Gastroesophageal sphincter (tissue), 4 donors: ENCODE measurements around the gene B9D2. TPM values are rescaled to one million over a fixed set of nuclear protein-coding genes. Genes with fewer than 3 reads are reported as not detected.
"Not testable (repeated sequence)": the region's sequence is repeated elsewhere in the genome, so short reads cannot be mapped to it uniquely, and the experiment has no call there.

Source experiments
- ATAC-seq: fragments of 150-250 bp; one replicate; pipeline ENCODE4 v1.9.1; 2016; ENCODE audit warnings: mild to moderate bottlenecking, moderate library complexity
- H3K27ac ChIP-seq, 4 donors: fragments of 200-600 bp; sonication (generic) in 3 of 4; 1 replicate in 3 of 4; 2 replicates in 1 of 4; pipeline ENCODE4 v1.5.1; 2016 to 2019
- H3K27me3 ChIP-seq: fragments of 200-600 bp; sonication (generic); one replicate; pipeline ENCODE4 v1.5.1; 2019
- H3K36me3 ChIP-seq, 2 donors: fragments of 200-600 bp; sonication (generic); one replicate each; pipeline ENCODE4 v1.5.1; 2019; ENCODE audit warnings: control low read depth in 1 of 2
- H3K4me1 ChIP-seq, 3 donors: fragments of 200-600 bp; sonication (generic); 1 replicate in 2 of 3; 2 replicates in 1 of 3; pipeline ENCODE4 v1.5.1; 2016 to 2019; ENCODE audit warnings: control low read depth in 2 of 3
- H3K4me3 ChIP-seq, 2 donors: fragments of 200-600 bp; sonication (generic); one replicate each; pipeline ENCODE4 v1.5.1; 2019; ENCODE audit warnings: mild to moderate bottlenecking in 1 of 2, moderate library complexity in 1 of 2
- H3K9me3 ChIP-seq, 3 donors: fragments of 200-600 bp; sonication (generic); one replicate each; pipeline ENCODE4 v1.5.1; 2017 to 2019; ENCODE audit warnings: control low read depth in 2 of 3
- EP300 ChIP-seq: sonication (generic); formaldehyde crosslinking; IDR thresholded peaks from one replicate; pipeline ENCODE4 v1.6.1; 2017; ENCODE audit warnings: antibody characterized with exemption, mild to moderate bottlenecking
- POLR2A ChIP-seq, 2 donors: fragments of 450-650 bp; IDR thresholded peaks; one replicate each; pipeline ENCODE4 v1.6.1; 2017; ENCODE audit warnings: antibody characterized with exemption in 2 of 2, mild to moderate bottlenecking in 2 of 2, moderate library complexity in 1 of 2
- POLR2AphosphoS5 ChIP-seq: sonication (generic); formaldehyde crosslinking; IDR thresholded peaks from one replicate; pipeline ENCODE4 v1.6.1; 2017; ENCODE audit warnings: antibody characterized with exemption
- WGBS, 2 donors: methylation state at CpG; one replicate each; pipeline ENCODE4 v1.1.5; 2018; ENCODE audit warnings: low coverage in 1 of 2; 5-methylcytosine and 5-hydroxymethylcytosine counted together
- total RNA-seq, 4 donors: library from RNA; depleted of rRNA; stranded (reverse); fragments of >200 nt; gene quantifications; one replicate each; pipeline ENCODE4 v1.1.0, GENCODE V29; 2016
- TF ChIP-seq, protein P1 (sequence below), 4 experiments: fragments of 200-600 bp in 2 of 4; fragments of 450-650 bp in 2 of 4; sonication (generic) in 1 of 4; IDR thresholded peaks; one replicate each; pipeline ENCODE4 v1.5.1; 2017 to 2019; ENCODE audit warnings: antibody characterized with exemption in 4 of 4, mild to moderate bottlenecking in 2 of 4, moderate library complexity in 2 of 4

B9D2 gene
- total RNA-seq, 4 donors from 2014 or later = 5.2 to 10.1 (median 6.7) TPM

DNA sequence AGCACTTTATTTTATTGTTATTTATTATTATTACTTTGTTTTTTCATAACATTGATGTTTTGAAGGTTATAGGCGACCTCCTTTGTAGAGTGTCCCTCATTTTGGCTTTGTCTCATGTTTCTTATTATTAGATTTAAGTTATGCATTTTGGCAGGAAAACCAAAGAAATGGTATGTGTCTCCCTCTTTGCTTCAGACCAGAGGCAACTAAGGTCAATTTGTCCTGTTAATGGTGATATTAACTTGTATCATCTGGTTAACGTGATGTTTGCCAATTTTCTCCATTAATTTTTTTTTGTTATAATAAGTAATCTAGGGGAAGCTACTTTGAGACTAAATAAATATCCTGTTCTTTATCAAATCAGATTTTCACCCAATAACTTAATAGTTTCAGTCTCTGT lies 8.6 kb upstream of the B9D2 start:
- TF ChIP-seq POLR2A (IDR thresholded peaks at IDR 0.05) (no peak), EP300 (no peak), POLR2AphosphoS5 (no peak)
- TF ChIP-seq, protein P1, sequence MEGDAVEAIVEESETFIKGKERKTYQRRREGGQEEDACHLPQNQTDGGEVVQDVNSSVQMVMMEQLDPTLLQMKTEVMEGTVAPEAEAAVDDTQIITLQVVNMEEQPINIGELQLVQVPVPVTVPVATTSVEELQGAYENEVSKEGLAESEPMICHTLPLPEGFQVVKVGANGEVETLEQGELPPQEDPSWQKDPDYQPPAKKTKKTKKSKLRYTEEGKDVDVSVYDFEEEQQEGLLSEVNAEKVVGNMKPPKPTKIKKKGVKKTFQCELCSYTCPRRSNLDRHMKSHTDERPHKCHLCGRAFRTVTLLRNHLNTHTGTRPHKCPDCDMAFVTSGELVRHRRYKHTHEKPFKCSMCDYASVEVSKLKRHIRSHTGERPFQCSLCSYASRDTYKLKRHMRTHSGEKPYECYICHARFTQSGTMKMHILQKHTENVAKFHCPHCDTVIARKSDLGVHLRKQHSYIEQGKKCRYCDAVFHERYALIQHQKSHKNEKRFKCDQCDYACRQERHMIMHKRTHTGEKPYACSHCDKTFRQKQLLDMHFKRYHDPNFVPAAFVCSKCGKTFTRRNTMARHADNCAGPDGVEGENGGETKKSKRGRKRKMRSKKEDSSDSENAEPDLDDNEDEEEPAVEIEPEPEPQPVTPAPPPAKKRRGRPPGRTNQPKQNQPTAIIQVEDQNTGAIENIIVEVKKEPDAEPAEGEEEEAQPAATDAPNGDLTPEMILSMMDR (IDR thresholded peaks at IDR 0.05) = no peak
- H3K9me3 ChIP-seq = no peaks in the 10 kb centered on the region
- no peak for ATAC-seq
- H3K27ac ChIP-seq = no peak overlapping the region
- H3K4me1 ChIP-seq = peaks cover 0 to 33% (median 12%) of the 10 kb centered on the region in 3 donors
- H3K27me3 ChIP-seq = no peaks in the 10 kb centered on the region
- no peak overlapping the region for H3K4me3 ChIP-seq
- 61 to 74% methylated on average over 2 of the region's 2 CpGs for WGBS, 2 donors
- peaks cover 0 to 3% of the 10 kb centered on the region in 2 donors for H3K36me3 ChIP-seq

DNA sequence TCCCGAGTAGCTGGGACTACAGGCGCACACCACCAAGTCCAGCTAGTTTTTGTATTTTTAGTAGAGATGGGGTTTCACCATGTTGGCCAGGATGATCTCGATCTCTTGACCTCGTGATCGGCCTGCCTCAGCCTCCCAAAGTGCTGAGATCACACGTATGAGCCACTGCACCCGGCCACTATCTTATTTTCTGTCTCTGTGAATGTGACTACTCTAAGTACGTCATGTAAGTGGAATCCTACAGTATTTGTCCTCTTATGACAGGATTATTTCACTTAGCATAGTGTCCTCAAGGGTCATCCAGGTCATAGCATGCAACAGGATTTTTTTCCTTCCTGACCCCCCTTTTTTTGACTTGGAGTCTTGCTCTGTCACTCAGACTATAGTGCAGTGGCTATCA lies 7.6 kb upstream of the B9D2 start:
- WGBS, 2 donors = 96 to 97% methylated on average over 4 to 8 of the region's 8 CpGs
- Histone ChIP-seq H3K4me3 (no peak overlapping the region), H3K9me3 (no peaks in the 10 kb centered on the region), H3K4me1 (peaks cover 0 to 29% (median 8%) of the 10 kb centered on the region in 3 donors), H3K36me3 (peaks cover 0 to 4% of the 10 kb centered on the region in 2 donors), H3K27me3 (no peaks in the 10 kb centered on the region), H3K27ac (no peak overlapping the region)
- ATAC-seq = no peak
- TF ChIP-seq EP300 (no peak), POLR2A (IDR thresholded peaks at IDR 0.05) (no peak), POLR2AphosphoS5 (no peak)
- TF ChIP-seq, protein P1 (IDR thresholded peaks at IDR 0.05) = no peak

DNA sequence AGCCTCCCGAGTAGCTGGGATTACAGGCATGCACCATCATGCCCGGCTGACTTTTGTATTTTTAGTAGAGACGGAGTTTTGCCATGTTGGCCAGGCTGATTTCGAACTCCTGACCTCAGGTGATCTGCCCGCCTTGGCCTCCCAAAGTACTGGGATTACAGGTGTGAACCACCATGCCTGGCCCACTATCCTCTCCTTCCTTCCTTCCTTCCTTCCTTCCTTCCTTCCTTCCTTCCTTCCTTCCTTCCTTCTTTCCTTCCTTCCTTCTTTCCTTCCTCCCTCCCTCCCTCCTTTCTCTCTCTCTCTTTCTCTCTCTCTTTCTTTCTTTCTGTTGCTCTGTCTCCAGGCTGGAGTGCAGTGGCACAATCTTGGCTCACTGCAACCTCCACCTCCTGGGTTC lies 7.2 kb upstream of the B9D2 start:
- ATAC-seq, H3K27me3 ChIP-seq, H3K36me3 ChIP-seq, H3K4me3 ChIP-seq, H3K9me3 ChIP-seq, H3K27ac ChIP-seq: not testable (repeated sequence)
- peaks cover 0 to 24% (median 8%) of the 10 kb centered on the region in 3 donors for H3K4me1 ChIP-seq
- 95% methylated on average over 5 of the region's 5 CpGs; no CpG with 5 or more reads in 1 of the 2 donors for WGBS, 2 donors

DNA sequence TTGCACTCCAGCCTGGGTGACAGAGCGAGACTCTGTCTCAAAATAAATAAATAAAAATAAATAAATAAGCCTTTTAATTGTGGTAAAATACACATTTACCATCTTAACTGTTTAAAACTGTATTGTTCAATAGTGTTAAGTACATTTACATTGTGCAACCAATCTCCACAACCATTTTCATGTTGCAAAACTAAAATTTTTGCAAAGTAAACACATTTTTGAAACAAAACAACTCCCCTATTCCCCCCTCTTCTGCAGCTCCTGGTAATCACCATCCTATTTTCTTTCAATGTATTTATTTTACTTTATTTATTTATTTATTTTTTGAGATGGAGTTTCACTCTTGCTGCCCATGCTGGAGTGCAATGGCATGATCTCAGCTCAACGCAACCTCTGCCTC lies 5.8 kb upstream of the B9D2 start:
- Histone ChIP-seq H3K9me3 (no peaks in the 10 kb centered on the region), H3K27ac (no peak overlapping the region), H3K4me3 (no peak overlapping the region), H3K27me3 (no peaks in the 10 kb centered on the region), H3K4me1 (peaks cover 0 to 21% (median 8%) of the 10 kb centered on the region in 3 donors), H3K36me3 (peaks cover 0 to 4% of the 10 kb centered on the region in 2 donors)
- TF ChIP-seq EP300 (no peak), POLR2A (IDR thresholded peaks at IDR 0.05) (no peak), POLR2AphosphoS5 (no peak)
- TF ChIP-seq, protein P1 (IDR thresholded peaks at IDR 0.05) = no peak
- no peak for ATAC-seq
- 100% methylated on average over 2 of the region's 2 CpGs; no CpG with 5 or more reads in 1 of the 2 donors for WGBS, 2 donors

DNA sequence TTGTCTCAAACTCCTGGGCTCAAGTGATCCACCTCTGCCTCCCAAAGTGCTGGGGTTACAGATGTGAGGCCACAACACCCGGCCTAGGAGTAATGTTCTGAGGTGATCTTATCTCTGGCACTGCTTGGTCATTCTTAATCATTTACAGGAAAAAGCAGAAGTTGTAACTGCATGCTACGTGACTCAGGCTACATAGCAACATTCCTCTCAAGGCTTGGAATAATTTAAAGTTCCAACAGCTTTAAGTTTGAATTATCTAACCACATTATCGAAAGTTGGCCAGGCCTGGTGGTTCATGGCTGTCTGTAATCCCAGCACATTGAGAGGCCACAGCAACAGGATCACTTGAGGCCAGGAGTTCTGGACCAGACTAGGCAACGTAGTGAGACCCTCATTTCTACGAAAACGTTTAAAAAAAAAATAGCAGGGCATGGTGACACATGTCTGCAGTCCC lies 3.9 kb upstream of the B9D2 start:
- H3K9me3 ChIP-seq = no peaks in the 10 kb centered on the region
- TF ChIP-seq POLR2AphosphoS5 (no peak), POLR2A (IDR thresholded peaks at IDR 0.05) (no peak), EP300 (no peak)
- TF ChIP-seq, protein P1 (IDR thresholded peaks at IDR 0.05) = no peak
- H3K27ac ChIP-seq = no peak overlapping the region
- ATAC-seq = no peak
- H3K4me1 ChIP-seq = peaks cover 0 to 21% (median 0%) of the 10 kb centered on the region in 3 donors
- peaks cover 0 to 4% of the 10 kb centered on the region in 2 donors for H3K36me3 ChIP-seq
- WGBS, 2 donors = 23 to 55% methylated on average over 4 to 6 of the region's 6 CpGs
- no peak overlapping the region for H3K4me3 ChIP-seq
- no peaks in the 10 kb centered on the region for H3K27me3 ChIP-seq
